ENCODE data around the gene DUSP7. TPM values are rescaled to one million over a fixed set of nuclear protein-coding genes. Genes with fewer than 3 reads are reported as not detected.

The DUSP7 gene
- polyA plus RNA-seq, 1 of the 3 experiments (the other 2 are of a cell fraction): 25.8 TPM

GRCh38 chr3:52024765-52025452, 31.5 kb downstream of the DUSP7 start:
- H3K9me3 ChIP-seq: no peaks in the 10 kb centered on the region
- no peak overlapping the region for H2AFZ ChIP-seq (ENCODE audit: low read depth)
- H3K27me3 ChIP-seq (ENCODE audit: insufficient read depth): no peaks in the 10 kb centered on the region
- H4K20me1 ChIP-seq (ENCODE audit: insufficient read depth): no peaks in the 10 kb centered on the region
- no peak overlapping the region for H3K9ac ChIP-seq
- H3F3A ChIP-seq (replicated peaks; ENCODE audit: insufficient read depth): peaks cover 3% of the 10 kb centered on the region
- POLR2A ChIA-PET: interaction anchor here (0.7 to 9.4 kb wide), 6 partner anchors 10 to 254 kb away, joined by 3 to 218 read pairs (median 11); partner anchors contain the start of genes DUSP7 and WDR82
- no peaks in the 10 kb centered on the region for H3K36me3 ChIP-seq (replicated peaks in 1 of 2; ENCODE audit: control insufficient read depth in 1 of 2, insufficient read depth in 2 of 2, low read length in 1 of 2)
- CTCF ChIA-PET: interaction anchor here (0.7 to 9.8 kb wide), 5 partner anchors 12 to 98 kb away, joined by 3 to 205 read pairs (median 9); partner anchors contain the start of gene DUSP7
- H3K9me2 ChIP-seq: no peaks in the 10 kb centered on the region
- H3K27ac ChIP-seq (ENCODE audit: low read depth in 2 of 2, low read length in 1 of 2): peak overlapping the region in 1 of 2 experiments; percentile 88; a peak in 2 of 4 replicates
- H3K4me2 ChIP-seq: no peak overlapping the region
- no peak overlapping the region for H3K4me3 ChIP-seq (ENCODE audit: low read depth in 2 of 2, low read length in 1 of 2)
- 86% methylated on average over 6 of the region's 6 CpGs for WGBS (ENCODE audit: low lambda C conversion rate)
- H3K79me2 ChIP-seq (ENCODE audit: insufficient read depth): no peaks in the 10 kb centered on the region
- TF ChIP-seq NFIC (IDR thresholded peaks at IDR 0.05; ENCODE audit: borderline replicate concordance) (no peak), FOXJ3 (CRISPR knock-in tag; IDR thresholded peaks at IDR 0.05) (no peak), FOSL2 (IDR thresholded peaks at IDR 0.05; ENCODE audit: borderline replicate concordance, low read depth) (no peak), ELF1 (IDR thresholded peaks at IDR 0.05) (no peak), PBX3 (IDR thresholded peaks at IDR 0.05) (no peak), SMC3 (IDR thresholded peaks at IDR 0.05; ENCODE audit: low read depth, low read length) (no peak), GATA2 (CRISPR knock-in tag; IDR thresholded peaks at IDR 0.05) (no peak), NRF1 (IDR thresholded peaks at IDR 0.05; ENCODE audit: low read depth, low read length) (no peak), YY1 (IDR thresholded peaks at IDR 0.05; ENCODE audit: low read depth) (no peak), TEAD4 (IDR thresholded peaks at IDR 0.05; ENCODE audit: borderline replicate concordance, insufficient read depth) (no peak), USF1 (IDR thresholded peaks at IDR 0.05; ENCODE audit: borderline replicate concordance, low read depth) (no peak), JUND (IDR thresholded peaks at IDR 0.05) (no peak), MXI1 (IDR thresholded peaks at IDR 0.05; ENCODE audit: low read depth, low read length) (no peak), RCOR1 (IDR thresholded peaks at IDR 0.05; ENCODE audit: low read length) (no peak), REST (IDR thresholded peaks at IDR 0.05; ENCODE audit: low read depth, low read length) (no peak), GABPA (IDR thresholded peaks at IDR 0.05; ENCODE audit: low read depth) (no peak), RXRA (IDR thresholded peaks at IDR 0.05; ENCODE audit: borderline replicate concordance, low read depth) (no peak), ZBTB33 (IDR thresholded peaks at IDR 0.05; ENCODE audit: borderline replicate concordance, low read depth) (no peak), EZH2phosphoT487 (IDR thresholded peaks at IDR 0.05; ENCODE audit: borderline replicate concordance, low read depth) (no peak)
- DNase-seq: no peak
- peaks cover 20 to 82% of the 10 kb centered on the region in 2 experiments; a peak in 2 of 4 replicates for H3K4me1 ChIP-seq (ENCODE audit: control insufficient read depth in 1 of 2, insufficient read depth in 2 of 2, low read depth in 1 of 2, low read length in 1 of 2)
